Erythroblast (primary cell): ENCODE results near the gene TXLNG.

ENCODE experiments used
- GATA1 ChIP-seq: IDR thresholded peaks from 2 replicates; pipeline ENCODE4 v1.6.1; 2011; ENCODE audit warnings: low read depth, mild to moderate bottlenecking, control low read depth, low read length, moderate library complexity
- POLR2A ChIP-seq: IDR thresholded peaks from 2 replicates; pipeline ENCODE4 v1.6.1; 2011; ENCODE audit warnings: mild to moderate bottlenecking, low read length

DNA sequence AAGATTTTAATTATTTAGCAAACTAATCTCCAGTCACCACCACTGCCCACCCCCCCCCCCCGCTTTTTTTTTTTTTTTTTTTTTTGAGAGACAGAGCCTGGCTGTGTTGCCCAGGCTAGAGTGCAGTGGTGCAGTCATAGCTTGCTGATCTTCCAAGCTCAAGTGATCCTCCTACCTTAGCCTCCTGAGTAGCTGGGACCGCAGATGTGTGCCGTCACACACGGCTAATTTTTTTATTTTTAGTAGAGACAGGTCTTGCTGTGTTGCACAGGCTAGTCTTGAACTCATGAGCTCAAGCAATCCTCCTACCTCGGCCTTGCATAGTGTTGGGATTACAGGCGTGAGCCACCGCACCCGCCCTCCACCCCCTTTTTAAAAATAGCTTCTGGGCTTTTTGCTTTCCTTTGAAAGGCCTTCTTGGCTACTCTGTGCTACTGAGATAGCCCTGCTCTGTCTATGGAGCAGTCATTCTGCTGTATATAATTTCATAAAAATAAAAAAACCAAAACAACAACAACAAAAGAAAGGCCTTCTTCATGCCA lies 18.7 kb downstream of the TXLNG start:
- no peak for TF ChIP-seq POLR2A
- no peak for TF ChIP-seq GATA1
